AG09319 (cell line): ENCODE results near the gene DIO3.

Experiments used
- DNase-seq: peaks from one replicate; pipeline ENCODE4 v3.0.0-alpha.2; 2010; ENCODE audit warnings: low read depth; ENCODE audit errors: extremely low read depth
- TF ChIP-seq, protein P1 (sequence below): IDR thresholded peaks from 2 replicates; pipeline ENCODE4 v1.5.1; 2011; ENCODE audit warnings: low read depth, mild to moderate bottlenecking, inconsistent platforms, low read length, moderate library complexity

Gene DIO3

DNA sequence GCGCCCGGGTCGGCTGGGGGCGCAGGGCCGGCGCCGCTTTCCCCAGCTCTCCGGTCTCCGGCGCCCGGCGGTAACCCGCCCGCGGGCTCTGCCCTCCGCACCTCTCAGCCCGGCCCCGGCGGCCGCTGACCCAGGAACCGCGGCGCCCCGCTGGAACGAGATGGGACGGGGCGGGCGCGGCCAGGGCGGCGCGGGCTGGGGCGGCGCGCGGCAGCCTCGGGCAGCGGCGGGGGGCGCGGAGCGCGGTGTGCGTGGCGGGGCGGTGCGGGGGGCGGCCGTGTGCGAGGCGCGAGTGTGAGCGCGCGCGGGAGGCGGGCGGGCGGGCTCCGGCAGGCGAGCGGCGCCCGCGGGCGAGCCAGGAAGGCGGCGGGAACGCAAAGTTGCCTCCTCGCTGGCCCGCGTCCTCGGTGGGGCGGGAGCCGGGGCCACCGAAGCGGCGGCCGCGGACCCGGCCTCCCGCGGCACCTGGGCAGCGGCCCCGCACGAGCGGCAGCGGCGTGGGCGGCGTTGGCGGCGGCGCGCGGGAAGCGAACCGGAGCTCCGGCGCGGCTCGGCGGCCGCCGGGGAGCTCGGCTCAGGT lies 671 bp upstream of the DIO3 start:
- DNase-seq = no peak
- TF ChIP-seq, protein P1, sequence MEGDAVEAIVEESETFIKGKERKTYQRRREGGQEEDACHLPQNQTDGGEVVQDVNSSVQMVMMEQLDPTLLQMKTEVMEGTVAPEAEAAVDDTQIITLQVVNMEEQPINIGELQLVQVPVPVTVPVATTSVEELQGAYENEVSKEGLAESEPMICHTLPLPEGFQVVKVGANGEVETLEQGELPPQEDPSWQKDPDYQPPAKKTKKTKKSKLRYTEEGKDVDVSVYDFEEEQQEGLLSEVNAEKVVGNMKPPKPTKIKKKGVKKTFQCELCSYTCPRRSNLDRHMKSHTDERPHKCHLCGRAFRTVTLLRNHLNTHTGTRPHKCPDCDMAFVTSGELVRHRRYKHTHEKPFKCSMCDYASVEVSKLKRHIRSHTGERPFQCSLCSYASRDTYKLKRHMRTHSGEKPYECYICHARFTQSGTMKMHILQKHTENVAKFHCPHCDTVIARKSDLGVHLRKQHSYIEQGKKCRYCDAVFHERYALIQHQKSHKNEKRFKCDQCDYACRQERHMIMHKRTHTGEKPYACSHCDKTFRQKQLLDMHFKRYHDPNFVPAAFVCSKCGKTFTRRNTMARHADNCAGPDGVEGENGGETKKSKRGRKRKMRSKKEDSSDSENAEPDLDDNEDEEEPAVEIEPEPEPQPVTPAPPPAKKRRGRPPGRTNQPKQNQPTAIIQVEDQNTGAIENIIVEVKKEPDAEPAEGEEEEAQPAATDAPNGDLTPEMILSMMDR = no peak

DNA sequence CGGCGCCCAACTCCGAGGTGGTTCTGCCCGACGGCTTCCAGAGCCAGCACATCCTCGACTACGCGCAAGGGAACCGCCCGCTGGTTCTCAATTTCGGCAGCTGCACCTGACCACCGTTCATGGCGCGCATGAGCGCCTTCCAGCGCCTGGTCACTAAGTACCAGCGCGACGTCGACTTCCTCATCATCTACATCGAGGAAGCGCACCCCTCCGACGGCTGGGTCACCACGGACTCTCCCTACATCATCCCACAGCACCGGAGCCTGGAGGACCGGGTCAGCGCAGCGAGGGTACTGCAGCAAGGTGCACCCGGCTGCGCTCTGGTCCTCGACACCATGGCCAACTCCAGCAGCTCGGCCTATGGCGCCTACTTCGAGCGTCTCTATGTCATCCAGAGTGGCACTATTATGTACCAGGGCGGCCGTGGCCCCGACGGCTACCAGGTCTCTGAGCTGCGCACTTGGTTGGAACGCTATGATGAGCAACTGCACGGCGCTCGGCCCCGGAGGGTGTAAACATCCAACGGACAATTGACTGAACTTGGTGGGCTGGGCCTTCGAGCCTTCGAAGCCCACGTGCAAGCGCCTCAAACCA lies 699 bp downstream of the DIO3 start:
- DNase-seq = no peak
- TF ChIP-seq, protein P1 = no peak

DNA sequence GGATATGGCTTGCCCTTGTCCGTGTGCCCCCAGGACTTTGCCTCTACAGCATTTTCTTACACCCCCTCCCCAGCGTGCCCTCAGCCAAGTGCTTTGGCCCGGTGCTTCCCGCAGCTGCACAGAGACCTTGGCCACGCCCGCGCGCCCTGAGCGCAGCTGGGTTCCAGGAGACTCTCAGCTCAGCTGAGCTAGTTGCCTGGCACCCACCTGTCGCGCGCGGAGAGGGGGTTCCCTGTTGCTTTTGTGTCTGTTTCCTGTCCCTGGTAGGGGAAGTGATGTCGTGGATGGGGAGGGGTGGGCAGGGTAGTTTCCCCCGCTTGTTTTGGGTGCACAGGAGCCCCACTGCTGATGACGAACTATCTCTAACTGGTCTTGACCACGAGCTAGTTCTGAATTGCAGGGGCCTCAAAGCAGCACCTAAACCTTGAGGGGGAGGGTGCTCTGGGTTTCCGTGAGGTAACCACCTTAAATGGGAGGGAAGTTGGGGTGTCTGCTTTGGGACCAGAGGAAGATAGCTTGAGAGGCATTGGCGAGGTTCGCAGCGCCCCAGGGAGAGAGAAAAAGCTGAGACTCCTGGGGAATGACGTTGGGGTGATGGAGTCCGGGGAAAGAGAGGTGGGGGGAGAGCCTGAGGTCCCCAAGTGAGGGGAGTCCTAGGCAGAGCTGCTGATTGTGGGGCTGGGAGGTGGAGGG lies 1.5 kb downstream of the DIO3 start:
- TF ChIP-seq, protein P1 = no peak
- no peak for DNase-seq

DNA sequence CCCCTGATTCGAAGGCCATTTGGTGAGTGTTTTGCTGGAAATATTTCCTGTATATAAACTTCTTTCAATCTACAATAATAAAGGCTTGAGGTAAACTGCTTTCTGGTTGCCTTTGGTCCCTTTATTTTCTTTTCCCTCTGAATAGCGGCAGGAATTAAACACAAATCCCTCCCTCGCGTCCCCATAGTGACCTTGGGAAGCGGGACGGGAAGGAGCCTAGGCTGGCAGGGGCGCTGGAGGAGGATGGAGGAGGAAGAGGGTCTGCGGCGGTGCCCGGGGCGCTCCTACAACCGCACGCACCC lies 2.0 kb downstream of the DIO3 start:
- TF ChIP-seq, protein P1 = no peak
- DNase-seq = no peak

DNA sequence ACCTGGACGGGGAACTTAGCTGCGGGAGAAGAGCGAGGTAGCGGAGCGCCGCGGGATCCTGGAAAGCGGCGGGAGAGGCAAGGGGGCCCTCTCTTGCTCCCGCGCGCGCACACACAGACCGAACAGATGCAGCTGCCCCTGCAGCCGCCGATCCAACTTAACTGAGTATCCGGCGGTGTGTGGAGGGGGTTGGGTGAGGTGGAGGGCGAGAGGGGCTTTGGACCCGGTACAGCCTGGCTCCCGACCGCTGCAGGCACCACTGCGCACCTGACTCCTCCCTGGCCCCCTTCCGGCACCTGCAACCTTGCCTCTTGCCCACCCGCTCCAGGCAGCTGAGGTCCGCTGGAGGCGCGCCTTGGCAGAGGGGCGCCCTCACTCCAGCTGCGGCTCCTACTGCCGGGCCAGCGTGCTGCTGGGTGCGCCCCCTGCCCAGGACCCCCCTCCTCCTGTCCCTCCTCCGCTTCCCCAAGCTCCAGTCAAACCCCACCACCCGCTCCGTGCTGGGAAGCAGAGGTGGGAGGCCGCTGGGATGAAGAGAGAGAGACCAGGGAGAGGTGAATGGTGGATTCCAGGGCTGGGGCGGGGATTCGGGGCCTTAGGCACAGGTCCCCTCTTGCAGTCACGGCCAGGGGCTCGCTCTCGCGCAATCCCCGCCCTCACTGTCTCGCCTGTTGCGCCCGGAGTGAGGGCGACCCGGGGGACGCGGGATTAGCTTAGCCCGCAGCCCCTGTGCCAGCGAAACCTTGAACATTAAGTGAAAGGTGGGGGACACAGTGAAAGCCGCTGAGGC lies 2.6 kb downstream of the DIO3 start:
- no peak for DNase-seq
- TF ChIP-seq, protein P1 = no peak

DNA sequence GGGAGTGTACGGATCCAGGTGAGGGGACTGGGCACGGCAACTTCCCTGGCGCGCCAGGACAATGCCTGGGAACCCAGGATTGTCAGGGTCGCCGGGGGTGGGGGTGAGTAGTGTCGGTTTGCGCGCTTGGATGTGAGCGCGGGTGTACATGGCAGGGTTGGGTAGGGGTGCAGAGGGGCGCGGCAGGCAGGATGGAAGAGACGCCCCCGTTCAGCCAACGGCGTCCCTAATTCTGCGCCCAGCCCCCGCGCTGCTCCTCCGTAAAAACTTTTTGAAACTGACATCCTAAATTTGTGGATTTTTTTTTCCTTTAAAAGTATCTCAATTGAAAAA lies 3.1 kb downstream of the DIO3 start:
- DNase-seq = no peak
- TF ChIP-seq, protein P1 = no peak
